Lower leg skin (tissue), 4 donors: ENCODE measurements around the gene NECAB2. TPM values are rescaled to one million over a fixed set of nuclear protein-coding genes. Genes with fewer than 3 reads are reported as not detected.

Experiments used
- DNase-seq, 2 donors: peaks; one replicate each; pipeline ENCODE4 v3.0.0-alpha.2; 2019; ENCODE audit warnings: low spot score in 2 of 2
- H3K4me3 ChIP-seq: fragments of 200-600 bp; sonication (generic); 2 replicates; pipeline ENCODE4 v1.5.1; 2017; ENCODE audit warnings: mild to moderate bottlenecking, low read depth; ENCODE audit not compliant: poor library complexity, severe bottlenecking
- POLR2A ChIP-seq, 2 donors: fragments of 450-650 bp; IDR thresholded peaks; one replicate each; pipeline ENCODE4 v1.6.1; 2016 to 2017; ENCODE audit warnings: antibody characterized with exemption in 2 of 2, mild to moderate bottlenecking in 1 of 2, moderate library complexity in 1 of 2
- WGBS, 2 donors: methylation state at CpG; one replicate each; pipeline ENCODE4 v1.1.5; 2018; 5-methylcytosine and 5-hydroxymethylcytosine counted together
- intact Hi-C: fragments of 100-400 bp; cut with DNase I; formaldehyde crosslinking; loops from one replicate; pipeline ENCODE4 v1.15.0; 2023; ENCODE audit warnings: low total_unique reads
- total RNA-seq, 4 donors: library from RNA; depleted of rRNA; stranded (reverse); fragments of >200 nt; gene quantifications; one replicate each; pipeline ENCODE4 v1.1.0, GENCODE V29; 2016
- TF ChIP-seq, protein P1 (sequence below), 3 donors: fragments of 450-650 bp; IDR thresholded peaks; one replicate each; pipeline ENCODE4 v1.5.1; 2016; ENCODE audit warnings: antibody characterized with exemption in 3 of 3, mild to moderate bottlenecking in 3 of 3, moderate library complexity in 2 of 3

The NECAB2 gene
- total RNA-seq, 4 donors from 2014 or later = not detected

DNA sequence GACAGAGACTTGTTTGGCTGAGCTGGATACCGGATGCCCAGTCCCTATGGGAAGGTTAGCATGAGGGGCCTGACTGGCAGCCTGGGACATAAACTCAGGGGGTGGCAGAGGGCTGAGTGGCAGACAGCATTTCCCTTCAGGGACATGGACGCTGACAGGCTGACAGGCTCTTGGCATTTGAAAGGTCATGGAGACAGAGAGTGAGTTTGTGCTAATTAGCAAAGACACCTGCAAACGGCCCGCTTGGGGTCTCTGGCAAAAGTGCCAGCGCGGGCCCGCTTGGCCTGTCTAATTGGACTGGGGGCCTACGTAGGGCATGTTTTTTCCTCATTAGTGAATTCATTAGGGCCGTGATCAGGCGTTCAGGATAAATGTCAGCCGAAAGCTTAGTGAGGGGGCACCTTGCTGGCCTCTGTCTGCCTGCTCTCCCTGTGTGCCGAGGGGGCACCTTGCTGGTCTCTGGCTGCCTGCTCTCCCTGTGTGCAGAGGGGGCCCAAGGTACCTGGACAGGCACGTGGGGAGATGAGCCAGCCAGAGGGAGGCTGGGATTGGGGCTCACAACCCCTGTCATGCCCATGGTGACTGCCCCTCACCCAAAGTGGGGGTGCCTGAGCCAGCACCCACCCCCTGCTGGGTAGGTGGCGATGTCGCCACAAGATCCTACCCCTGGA, 7.7 kb downstream of the NECAB2 start:
- TF ChIP-seq POLR2A (IDR thresholded peaks at IDR 0.05) = no peak
- TF ChIP-seq, protein P1, sequence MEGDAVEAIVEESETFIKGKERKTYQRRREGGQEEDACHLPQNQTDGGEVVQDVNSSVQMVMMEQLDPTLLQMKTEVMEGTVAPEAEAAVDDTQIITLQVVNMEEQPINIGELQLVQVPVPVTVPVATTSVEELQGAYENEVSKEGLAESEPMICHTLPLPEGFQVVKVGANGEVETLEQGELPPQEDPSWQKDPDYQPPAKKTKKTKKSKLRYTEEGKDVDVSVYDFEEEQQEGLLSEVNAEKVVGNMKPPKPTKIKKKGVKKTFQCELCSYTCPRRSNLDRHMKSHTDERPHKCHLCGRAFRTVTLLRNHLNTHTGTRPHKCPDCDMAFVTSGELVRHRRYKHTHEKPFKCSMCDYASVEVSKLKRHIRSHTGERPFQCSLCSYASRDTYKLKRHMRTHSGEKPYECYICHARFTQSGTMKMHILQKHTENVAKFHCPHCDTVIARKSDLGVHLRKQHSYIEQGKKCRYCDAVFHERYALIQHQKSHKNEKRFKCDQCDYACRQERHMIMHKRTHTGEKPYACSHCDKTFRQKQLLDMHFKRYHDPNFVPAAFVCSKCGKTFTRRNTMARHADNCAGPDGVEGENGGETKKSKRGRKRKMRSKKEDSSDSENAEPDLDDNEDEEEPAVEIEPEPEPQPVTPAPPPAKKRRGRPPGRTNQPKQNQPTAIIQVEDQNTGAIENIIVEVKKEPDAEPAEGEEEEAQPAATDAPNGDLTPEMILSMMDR (IDR thresholded peaks at IDR 0.05) = no peak

DNA sequence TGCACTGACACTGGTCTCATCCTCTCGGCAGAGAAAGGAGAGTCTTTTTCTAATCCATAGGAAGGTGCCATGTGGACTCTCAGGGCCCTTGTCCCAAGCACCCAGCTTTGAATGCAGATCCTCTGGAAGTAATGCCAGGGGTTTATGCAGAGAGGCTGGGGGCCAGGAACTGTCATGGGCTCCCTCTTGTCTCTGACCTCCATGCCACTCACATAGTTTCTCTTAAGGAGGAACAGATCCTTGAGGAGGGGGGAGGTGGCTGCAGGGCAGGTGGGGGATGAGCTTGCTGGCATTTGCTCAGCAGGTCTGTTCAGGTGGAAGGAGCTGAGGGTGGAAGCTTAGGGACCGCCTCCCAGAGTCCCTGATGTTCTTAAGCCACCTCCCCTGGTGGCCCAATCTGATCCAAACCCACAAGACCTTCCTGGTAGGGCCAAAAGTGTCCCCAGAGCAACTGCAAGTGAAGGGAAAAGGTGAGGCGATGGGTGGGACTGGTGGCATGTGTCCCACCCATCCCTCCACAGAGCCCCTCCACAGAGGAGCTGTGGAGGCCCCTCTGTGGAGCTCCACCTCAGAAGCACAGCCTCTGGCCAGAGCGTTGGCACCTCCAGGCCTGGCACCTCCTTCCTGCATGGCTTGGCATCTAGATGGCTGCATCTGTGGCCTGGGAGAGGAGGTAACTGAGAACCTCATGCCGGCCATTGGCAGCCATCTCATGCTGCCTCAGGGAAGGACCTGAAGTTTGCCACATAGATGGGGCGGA, 9.2 kb downstream of the NECAB2 start:
- TF ChIP-seq POLR2A (IDR thresholded peaks at IDR 0.05) = no peak
- H3K4me3 ChIP-seq = no peak overlapping the region
- DNase-seq = no peak
- 86 to 90% methylated on average over 6 of the region's 6 CpGs for WGBS, 2 donors
- intact Hi-C loops = no loop called here

More for the DNA sequence above, 7.7 kb downstream of the NECAB2 start:
- WGBS, 2 donors = 73 to 78% methylated on average over 15 of the region's 15 CpGs
- H3K4me3 ChIP-seq = no peak overlapping the region
- intact Hi-C loops = no loop called here
- DNase-seq = no peak

DNA sequence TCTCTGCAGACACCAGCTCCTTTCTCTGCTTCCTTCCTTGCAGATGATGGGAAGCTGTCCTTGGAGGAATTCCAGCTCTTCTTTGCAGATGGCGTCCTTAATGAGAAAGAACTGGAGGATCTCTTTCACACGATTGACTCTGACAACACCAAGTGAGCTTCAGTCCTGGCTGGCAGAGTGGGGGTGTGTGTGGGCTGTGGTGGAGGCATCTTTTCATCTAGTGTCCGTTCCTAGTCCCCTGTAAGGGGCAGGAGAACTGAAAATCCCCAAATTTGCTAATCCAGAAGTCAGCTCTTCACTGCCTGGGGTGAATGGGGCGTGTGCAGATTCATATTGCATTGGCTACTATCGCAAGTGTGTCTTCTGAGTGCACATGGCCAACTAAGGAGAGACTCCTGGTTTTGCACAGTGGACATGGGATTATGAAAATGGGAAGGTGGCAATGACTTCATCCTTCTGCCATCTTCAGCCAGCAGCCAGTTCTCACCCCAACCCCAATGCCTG, 10.4 kb downstream of the NECAB2 start:
- WGBS, 2 donors = 80 to 88% methylated on average over 5 of the region's 5 CpGs
- intact Hi-C loops = no loop called here
- TF ChIP-seq POLR2A (IDR thresholded peaks at IDR 0.05) = no peak
- TF ChIP-seq, protein P1 (IDR thresholded peaks at IDR 0.05) = no peak
- no peak for DNase-seq
- no peak overlapping the region for H3K4me3 ChIP-seq

DNA sequence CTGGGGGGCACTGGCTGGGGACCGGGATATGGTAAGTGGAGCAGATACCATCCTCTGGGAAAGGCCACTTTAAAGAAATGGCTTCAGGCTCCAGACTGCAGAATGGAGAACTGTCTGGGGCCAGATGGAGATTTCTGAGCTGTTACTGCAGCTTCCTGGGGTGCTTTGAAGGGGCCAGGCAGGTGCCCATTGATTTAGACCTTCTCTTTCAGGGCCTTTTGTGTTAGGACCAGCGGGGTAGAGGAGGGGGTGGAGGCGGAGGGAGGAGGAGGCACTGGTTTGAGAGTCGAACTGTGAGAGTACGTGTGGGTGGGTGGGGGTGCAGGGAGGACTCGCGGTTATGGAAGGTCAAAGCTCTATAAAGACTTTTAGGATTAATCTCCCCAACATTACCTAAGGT, 11.4 kb downstream of the NECAB2 start:
- TF ChIP-seq, protein P1 (IDR thresholded peaks at IDR 0.05) = no peak
- no peak for TF ChIP-seq POLR2A (IDR thresholded peaks at IDR 0.05)
- no peak overlapping the region for H3K4me3 ChIP-seq
- intact Hi-C loops = no loop called here
- no peak for DNase-seq
- WGBS, 2 donors = 89 to 92% methylated on average over 7 of the region's 7 CpGs

DNA sequence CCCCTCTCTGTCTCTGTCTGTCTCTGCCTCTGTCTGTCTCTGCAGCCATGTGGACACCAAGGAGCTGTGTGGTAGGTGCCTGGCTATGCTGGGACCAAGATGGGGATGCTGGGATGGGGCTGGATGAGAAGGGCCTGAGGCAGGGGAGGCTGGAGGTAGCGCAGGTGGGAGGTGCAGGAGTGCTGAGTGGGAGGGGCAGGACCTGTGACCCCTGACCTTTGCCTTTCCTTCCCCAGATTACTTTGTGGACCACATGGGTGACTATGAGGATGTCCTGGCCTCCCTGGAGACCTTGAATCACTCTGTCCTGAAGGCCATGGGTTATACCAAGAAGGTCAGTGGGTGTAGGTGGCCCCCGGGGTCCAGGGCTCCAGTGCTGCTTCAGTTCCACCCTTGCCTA, 12.8 kb downstream of the NECAB2 start:
- H3K4me3 ChIP-seq = no peak overlapping the region
- 85 to 90% methylated on average over 2 of the region's 2 CpGs for WGBS, 2 donors
- TF ChIP-seq POLR2A (IDR thresholded peaks at IDR 0.05) = no peak
- TF ChIP-seq, protein P1 (IDR thresholded peaks at IDR 0.05) = no peak
- intact Hi-C loops = no loop called here
- no peak for DNase-seq

DNA sequence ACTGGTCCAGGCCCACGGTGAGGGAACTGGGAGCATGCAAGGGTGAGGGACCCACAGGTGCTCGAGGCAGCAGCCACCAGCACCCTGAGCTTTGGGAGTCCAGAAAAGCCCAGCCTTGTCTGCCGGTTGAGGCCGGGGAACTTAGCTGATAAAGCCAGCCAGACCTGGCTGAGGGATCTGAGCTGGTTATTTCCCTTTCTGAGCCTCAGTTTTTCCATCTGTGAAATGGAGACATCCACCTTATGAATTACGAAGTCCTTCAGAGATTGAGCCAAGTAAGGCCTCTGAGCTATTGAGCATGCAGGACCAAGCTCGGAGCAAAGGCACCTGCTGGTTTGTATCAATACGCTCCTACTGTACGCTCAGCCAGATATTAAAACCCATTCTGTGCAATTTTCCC, 13.8 kb downstream of the NECAB2 start:
- intact Hi-C loops = no loop called here
- DNase-seq = no peak
- no peak for TF ChIP-seq POLR2A (IDR thresholded peaks at IDR 0.05)
- TF ChIP-seq, protein P1 (IDR thresholded peaks at IDR 0.05) = no peak
- 92 to 98% methylated on average over 8 of the region's 8 CpGs for WGBS, 2 donors
- no peak overlapping the region for H3K4me3 ChIP-seq
